IPS DF 19.7 (cell line): ENCODE measurements around the gene SCARB1.

Source experiments
- DNase-seq: peaks from one replicate; pipeline ENCODE4 v3.0.0-alpha.2; 2013; ENCODE audit warnings: low read depth, low spot score

SCARB1 gene

DNA sequence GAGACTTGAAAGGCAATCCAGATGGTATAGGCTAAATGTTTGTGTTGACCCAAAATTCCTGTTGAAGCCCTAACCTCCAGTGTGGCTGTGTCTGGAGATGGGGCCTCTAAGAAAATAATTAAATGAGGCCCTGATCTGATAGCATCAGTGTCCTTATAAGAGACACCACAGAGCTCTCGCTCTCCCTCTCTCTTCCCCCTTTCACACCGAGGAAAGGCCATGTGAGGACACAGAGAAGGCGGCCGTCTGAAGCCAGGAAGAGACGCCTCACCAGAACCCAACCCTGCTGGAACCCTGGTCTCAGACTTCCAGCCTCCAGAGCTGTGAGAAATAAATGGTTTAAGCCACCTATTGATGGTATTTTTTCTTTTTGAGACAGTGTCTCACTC, 87.5 kb downstream of the SCARB1 start:
- DNase-seq = no peak

DNA sequence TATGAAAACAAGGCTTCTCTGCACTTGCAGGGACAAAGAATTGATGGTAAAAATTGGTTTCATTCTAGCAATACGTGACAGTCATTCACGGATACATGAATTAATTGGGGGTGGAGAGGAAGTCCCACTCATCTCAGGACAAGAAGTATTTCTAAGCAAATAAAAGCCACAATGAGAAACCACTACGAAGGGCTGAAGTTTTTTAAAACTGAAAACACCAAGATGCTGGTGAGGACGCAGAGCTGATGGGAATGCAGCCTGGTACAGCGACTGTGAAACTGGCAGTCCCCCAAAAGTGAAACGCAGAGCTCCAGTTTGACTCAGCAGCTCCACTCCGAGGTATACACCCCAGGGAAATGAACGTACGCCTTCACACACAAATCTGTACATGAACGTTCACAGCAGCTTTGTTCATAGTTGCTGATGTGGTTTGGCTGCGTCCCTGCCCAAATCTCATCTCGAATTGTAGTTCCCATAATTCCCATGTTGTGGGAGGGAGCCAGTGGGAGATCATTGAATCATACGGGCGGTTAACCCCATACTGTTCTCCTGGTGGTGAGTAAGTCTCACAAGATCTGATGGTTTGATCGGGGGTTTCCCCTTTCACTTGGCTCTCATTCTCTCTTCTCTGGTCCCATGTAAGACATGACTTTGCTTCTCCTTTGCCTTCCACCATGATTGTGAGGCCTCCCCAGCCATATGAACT, 89.0 kb downstream of the SCARB1 start:
- no peak for DNase-seq

GRCh38 chr12:124774054-124774461, 89.6 kb downstream of the SCARB1 start:
- no peak for DNase-seq

DNA sequence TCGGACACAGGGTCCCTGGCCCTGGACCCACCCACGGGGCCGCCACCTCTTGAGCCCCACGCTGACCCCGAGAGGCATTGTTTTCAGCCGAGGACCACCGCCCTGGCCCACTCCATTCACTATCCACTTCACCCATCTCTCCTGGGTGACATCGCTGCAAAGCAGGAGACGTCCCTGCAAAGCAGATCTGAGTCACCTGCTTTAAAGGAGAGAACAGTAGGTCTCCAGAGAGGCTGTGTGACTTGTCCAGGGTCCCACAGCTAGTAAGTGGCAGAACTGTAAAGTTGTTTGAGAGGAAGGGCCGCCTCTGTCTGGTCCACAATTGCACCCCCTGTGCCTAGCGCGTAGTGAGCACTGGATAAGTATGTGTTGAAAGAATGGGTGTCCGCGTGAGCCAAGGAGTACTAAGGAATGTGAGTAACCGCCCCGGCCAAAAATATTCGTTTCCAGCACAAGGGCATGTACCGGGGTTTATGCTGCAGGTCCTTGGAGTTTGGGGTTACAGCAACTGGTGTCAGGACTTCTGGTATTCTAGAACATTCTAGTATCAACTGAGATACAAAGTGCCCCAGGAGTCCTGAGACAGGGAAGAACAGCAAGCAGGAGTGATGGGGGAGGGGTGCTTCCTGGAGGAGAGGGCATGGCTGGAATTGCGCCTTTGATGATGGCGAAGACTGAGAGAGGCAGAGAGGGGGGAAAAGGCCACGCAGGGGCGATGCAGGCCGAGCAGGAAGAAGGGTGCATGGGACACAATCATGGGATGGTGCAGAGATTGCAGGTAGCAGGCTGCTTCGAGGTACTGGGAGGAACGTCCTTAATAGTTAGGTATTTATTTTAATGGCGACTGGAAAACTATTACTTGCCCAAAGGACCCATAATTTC, 91.1 kb downstream of the SCARB1 start:
- no peak for DNase-seq

DNA sequence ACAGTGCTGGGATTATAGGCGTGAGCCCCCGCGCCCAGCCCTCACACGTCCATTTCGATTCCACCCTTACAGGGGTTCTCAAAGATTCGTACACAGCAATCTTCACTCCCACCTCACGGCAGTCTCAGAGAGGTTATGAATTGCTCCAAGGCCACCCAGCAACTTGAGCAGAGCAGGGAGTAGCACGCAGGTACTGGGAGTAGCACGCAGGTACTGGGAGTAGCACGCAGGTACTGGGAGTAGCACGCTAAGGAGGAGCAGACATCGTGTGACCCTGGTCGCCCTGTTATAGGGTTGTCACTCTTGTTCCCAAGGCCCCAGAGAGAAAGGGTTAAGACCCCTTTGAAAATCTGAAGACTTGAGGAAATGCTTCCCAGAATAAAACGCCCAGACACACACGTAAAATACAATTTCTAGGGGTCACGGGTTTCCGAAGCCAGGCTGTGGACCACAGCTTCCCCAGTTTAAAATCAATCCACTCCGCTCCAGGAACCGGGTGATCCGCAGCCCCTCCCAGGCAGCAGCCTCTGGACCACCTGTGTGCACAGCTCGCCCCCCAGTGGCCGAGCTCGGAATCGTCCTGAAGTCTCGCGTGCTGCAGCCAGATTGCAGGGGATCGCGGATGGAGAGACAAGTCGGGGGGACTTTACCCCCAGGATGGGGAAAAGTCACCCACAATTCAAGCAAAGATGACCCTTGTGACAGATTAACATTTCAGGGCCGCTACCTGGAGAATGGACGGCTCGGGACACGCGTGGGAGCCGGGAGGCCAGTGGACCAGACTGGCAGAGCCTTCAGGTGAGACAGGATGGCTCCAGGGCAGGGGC, 92.0 kb downstream of the SCARB1 start:
- DNase-seq = peak; percentile 45

DNA sequence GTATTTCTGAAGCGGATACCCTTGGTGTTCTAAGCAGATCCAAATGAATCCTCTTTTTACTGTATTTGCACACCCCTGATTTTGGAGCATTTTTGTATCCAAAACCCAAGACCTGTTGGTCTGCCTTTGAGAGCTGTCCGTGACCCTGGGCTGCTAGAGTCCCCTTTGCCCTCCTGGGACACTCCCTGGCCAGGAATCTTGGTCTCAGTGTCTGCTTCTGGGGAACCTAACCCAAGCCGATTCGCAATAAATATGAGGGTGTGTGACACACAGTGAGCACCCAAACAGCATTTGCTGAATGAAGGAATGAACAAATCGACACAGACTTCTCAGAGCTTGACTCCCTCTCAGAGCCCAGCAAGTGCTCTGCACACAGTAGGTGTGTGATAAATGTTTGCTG, 92.9 kb downstream of the SCARB1 start:
- no peak for DNase-seq

- DNase-seq = no peak
Measured at GRCh38 chr12:124769881-124770512, 93.7 kb downstream of the SCARB1 start.

GRCh38 chr12:124769163-124769530, 94.5 kb downstream of the SCARB1 start:
- DNase-seq = no peak

GRCh38 chr12:124768452-124769162, 95.1 kb downstream of the SCARB1 start:
- DNase-seq = no peak

GRCh38 chr12:124767066-124767821, 96.4 kb downstream of the SCARB1 start:
- DNase-seq = no peak

- no peak for DNase-seq
Measured at GRCh38 chr12:124766727-124767065, 97.0 kb downstream of the SCARB1 start.

DNA sequence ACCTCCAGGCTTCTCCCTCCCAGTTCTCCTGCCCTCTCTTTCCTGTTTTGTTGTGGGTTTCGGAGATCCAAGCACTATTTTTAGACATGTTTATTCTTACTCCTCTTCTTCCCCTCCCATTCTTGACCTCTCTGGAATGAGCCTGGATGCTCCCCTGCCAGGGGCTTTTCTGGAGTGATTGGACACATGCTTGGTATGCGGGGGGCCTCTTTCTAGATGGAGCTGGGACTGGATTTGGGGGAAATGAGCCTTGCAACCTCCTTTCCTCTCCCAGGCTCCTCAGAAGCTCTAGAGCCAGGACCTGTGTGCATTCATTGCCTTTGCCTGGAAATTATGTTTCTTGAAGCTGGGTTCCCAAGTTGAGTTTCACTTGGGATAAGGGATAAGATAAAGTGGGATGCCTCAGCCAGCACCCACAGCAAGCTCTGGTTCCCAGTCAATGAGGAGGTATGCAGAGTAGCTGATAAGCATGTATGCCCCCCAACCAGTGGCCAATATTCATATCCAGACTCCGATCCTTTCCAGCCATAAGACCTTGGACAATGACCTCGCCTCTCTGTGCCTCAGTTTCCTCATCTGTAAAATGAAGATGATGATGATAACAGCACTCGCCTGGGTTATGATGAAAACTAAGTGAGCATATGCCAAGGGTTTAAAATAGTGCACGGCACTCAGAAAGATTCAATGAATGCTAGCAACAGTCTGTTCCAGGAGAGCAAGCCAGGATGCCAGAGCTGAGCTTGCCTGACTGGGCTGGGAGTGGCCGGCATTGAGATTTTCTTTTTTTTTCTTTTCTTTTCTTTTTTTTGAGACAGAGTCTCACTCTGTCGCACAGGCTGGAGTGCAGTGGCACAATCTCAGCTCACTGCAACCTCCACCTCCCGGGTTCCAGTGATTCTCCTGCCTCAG, 97.8 kb downstream of the SCARB1 start:
- no peak for DNase-seq

DNA sequence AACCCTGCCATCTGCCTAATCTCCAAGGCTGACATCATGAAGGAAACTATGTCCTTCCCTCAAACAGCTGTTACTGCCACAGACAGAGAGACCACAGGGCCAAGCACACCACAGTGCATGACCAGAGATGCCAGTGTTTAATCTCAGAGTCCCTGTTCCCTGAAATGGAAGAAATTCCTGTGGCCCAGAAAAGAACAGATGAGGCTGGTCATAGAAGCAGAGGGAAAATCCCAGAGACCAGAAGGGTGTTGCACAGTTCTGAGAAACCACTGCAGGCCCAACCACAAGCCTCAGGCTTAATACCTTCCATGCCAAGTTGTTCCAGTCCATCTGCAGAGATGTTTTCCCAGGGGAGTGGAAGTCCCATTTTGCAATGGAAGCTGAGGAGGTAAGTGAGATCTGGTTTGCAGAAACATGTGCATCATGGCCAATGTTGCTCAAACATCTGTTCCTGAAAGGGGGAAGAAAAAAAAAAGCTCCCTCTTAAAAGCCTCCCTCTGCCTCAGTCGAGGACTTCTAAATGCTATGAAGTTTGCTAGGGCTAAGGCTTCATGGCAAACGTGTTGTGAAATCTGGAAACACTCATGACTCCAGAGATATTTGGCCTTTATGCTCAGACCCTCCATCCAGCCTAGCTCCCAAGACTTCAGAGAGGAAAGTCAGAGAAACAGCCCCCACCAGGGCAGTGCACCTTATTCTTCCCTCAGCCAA, 98.6 kb downstream of the SCARB1 start:
- DNase-seq = no peak

GRCh38 chr12:124764451-124764850, 99.2 kb downstream of the SCARB1 start:
- no peak for DNase-seq

DNA sequence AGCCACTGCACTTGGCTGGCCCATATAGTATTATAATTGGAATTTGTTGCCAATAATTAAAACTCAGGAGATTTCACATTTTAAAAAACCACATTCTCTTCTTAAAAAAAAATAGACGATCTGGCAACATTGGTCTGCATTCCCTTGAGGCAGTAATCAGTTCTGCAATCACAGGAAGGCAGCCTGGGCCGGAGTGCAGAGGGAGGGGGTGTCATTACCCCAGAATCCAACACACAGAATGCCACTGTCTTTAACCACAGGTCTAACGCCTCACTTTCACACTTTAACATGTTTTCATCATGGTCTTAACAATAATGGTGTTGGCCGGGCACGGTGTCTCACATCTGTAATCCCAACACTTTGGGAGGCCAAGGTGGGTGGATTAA, 100.1 kb downstream of the SCARB1 start:
- no peak for DNase-seq

- no peak for DNase-seq
Measured at GRCh38 chr12:124762791-124763593, 100.7 kb downstream of the SCARB1 start.

DNA sequence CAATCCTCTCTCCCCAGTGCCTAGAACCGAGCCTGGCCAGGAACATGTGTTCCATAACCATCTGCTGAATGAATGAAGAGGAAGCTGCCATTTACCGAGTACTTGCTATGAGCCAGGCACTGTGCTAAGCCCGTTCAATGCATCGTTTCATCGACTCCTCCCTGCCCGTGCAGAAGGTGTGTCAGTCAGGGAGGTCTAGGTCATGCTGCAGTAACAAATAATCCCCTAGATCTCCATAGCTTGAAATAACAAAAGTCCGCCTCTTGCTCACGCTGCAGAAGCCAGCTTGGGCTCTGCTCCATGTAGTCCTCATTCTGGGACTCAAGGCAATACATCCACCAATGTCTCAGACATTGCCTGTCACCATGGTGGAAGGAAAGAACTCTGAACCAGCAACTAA, 101.3 kb downstream of the SCARB1 start:
- no peak for DNase-seq

GRCh38 chr12:124761871-124762270, 101.8 kb downstream of the SCARB1 start:
- no peak for DNase-seq
